Coronary artery (tissue), 2 donors: Measurements from ENCODE around the gene LPP.

ENCODE experiments used
- DNase-seq: peaks from one replicate; pipeline ENCODE4 v3.0.0-alpha.2; 2017; ENCODE audit warnings: low spot score
- H3K27ac ChIP-seq, 2 donors: fragments of 200-600 bp; sonication (generic); one replicate each; pipeline ENCODE4 v1.5.1; 2016 to 2019
- H3K4me3 ChIP-seq: fragments of 200-600 bp; sonication (generic); 2 replicates; pipeline ENCODE4 v1.5.1; 2016; ENCODE audit warnings: mild to moderate bottlenecking, moderate library complexity
- CTCF ChIP-seq: fragments of 200-600 bp; sonication (generic); IDR thresholded peaks from one replicate; pipeline ENCODE4 v1.5.1; 2019; ENCODE audit warnings: antibody characterized with exemption

Gene LPP

GRCh38 chr3:188531210-188531609 is 377.3 kb downstream of the LPP start:
- DNase-seq: no peak
- no peak for TF ChIP-seq CTCF
- Histone ChIP-seq H3K27ac (no peak overlapping the region), H3K4me3 (no peak overlapping the region)

GRCh38 chr3:188533172-188533571 is 379.2 kb downstream of the LPP start:
- no peak for DNase-seq
- Histone ChIP-seq H3K4me3 (no peak overlapping the region), H3K27ac (no peak overlapping the region)
- no peak for TF ChIP-seq CTCF

- TF ChIP-seq CTCF: no peak
- DNase-seq: no peak
- H3K27ac ChIP-seq: no peak overlapping the region
- H3K4me3 ChIP-seq: no peak overlapping the region
These were observed 379.8 kb downstream of the LPP start for GRCh38 chr3:188533612-188534357.

GRCh38 chr3:188534633-188535032 is 380.7 kb downstream of the LPP start:
- no peak for TF ChIP-seq CTCF
- no peak for DNase-seq
- Histone ChIP-seq H3K27ac (no peak overlapping the region), H3K4me3 (no peak overlapping the region)

- Histone ChIP-seq H3K4me3 (no peak overlapping the region), H3K27ac (no peak overlapping the region)
- DNase-seq: no peak
- TF ChIP-seq CTCF: no peak
These were observed 383.6 kb downstream of the LPP start for GRCh38 chr3:188537606-188538005.

GRCh38 chr3:188539037-188539436 is 385.1 kb downstream of the LPP start:
- no peak for DNase-seq
- Histone ChIP-seq H3K27ac (no peak overlapping the region), H3K4me3 (no peak overlapping the region)
- TF ChIP-seq CTCF: no peak

- Histone ChIP-seq H3K27ac (no peak overlapping the region), H3K4me3 (no peak overlapping the region)
- no peak for TF ChIP-seq CTCF
- no peak for DNase-seq
These were observed 385.8 kb downstream of the LPP start for GRCh38 chr3:188539631-188540194.
